Mucosa of stomach (tissue), 1 donor: Measurements from ENCODE around the gene CCR5AS.

Experiments used
- H3K27me3 ChIP-seq: one replicate; pipeline ENCODE4 v1.7.0; 2013; ENCODE audit warnings: mild to moderate bottlenecking, low read length; ENCODE audit not compliant: control insufficient read depth, insufficient read depth
- H3K36me3 ChIP-seq: one replicate; pipeline ENCODE4 v1.7.0; 2013; ENCODE audit warnings: low read length; ENCODE audit not compliant: control insufficient read depth, insufficient read depth
- H3K4me1 ChIP-seq: one replicate; pipeline ENCODE4 v1.7.0; 2013; ENCODE audit warnings: mild to moderate bottlenecking, low read length; ENCODE audit not compliant: control insufficient read depth, insufficient read depth
- H3K4me3 ChIP-seq: one replicate; pipeline ENCODE4 v1.7.0; 2013; ENCODE audit warnings: low read length
- H3K9ac ChIP-seq: one replicate; pipeline ENCODE4 v1.7.0; 2013; ENCODE audit warnings: mild to moderate bottlenecking, low read length, moderate library complexity
- H3K9me3 ChIP-seq: one replicate; pipeline ENCODE4 v1.7.0; 2013; ENCODE audit warnings: mild to moderate bottlenecking, low read length, moderate library complexity; ENCODE audit not compliant: control insufficient read depth
- donor health status: Pancreatic carcinoma.

The CCR5AS gene

GRCh38 chr3:46383211-46383950, 23.5 kb downstream of the CCR5AS start:
- no peak overlapping the region for H3K9ac ChIP-seq
- no peaks in the 10 kb centered on the region for H3K36me3 ChIP-seq
- H3K4me1 ChIP-seq, result peaks cover 27% of the 10 kb centered on the region
- no peak overlapping the region for H3K4me3 ChIP-seq
- H3K9me3 ChIP-seq, result no peaks in the 10 kb centered on the region
- no peaks in the 10 kb centered on the region for H3K27me3 ChIP-seq

GRCh38 chr3:46381625-46382024, 25.2 kb downstream of the CCR5AS start:
- Histone ChIP-seq H3K36me3 (no peaks in the 10 kb centered on the region), H3K9ac (no peak overlapping the region), H3K27me3 (no peaks in the 10 kb centered on the region), H3K9me3 (no peaks in the 10 kb centered on the region), H3K4me1 (peaks cover 29% of the 10 kb centered on the region), H3K4me3 (no peak overlapping the region)

- Histone ChIP-seq H3K4me3 (no peak overlapping the region), H3K4me1 (peaks cover 29% of the 10 kb centered on the region), H3K9me3 (no peaks in the 10 kb centered on the region), H3K9ac (peak overlapping the region; percentile 13), H3K27me3 (no peaks in the 10 kb centered on the region), H3K36me3 (no peaks in the 10 kb centered on the region)
Measured at GRCh38 chr3:46380471-46381221, 26.2 kb downstream of the CCR5AS start.

- Histone ChIP-seq H3K9ac (no peak overlapping the region), H3K4me1 (peaks cover 22% of the 10 kb centered on the region), H3K9me3 (no peaks in the 10 kb centered on the region), H3K27me3 (peaks cover 2% of the 10 kb centered on the region), H3K36me3 (no peaks in the 10 kb centered on the region), H3K4me3 (no peak overlapping the region)
Measured at GRCh38 chr3:46378426-46378942, 28.4 kb downstream of the CCR5AS start.

- Histone ChIP-seq H3K27me3 (peaks cover 2% of the 10 kb centered on the region), H3K9ac (no peak overlapping the region), H3K9me3 (no peaks in the 10 kb centered on the region), H3K4me1 (peaks cover 7% of the 10 kb centered on the region), H3K4me3 (no peak overlapping the region), H3K36me3 (no peaks in the 10 kb centered on the region)
Measured at GRCh38 chr3:46375814-46376213, 31.1 kb downstream of the CCR5AS start.

- Histone ChIP-seq H3K36me3 (no peaks in the 10 kb centered on the region), H3K9ac (no peak overlapping the region), H3K4me3 (no peak overlapping the region), H3K4me1 (peaks cover 3% of the 10 kb centered on the region), H3K27me3 (peaks cover 2% of the 10 kb centered on the region), H3K9me3 (no peaks in the 10 kb centered on the region)
Measured at GRCh38 chr3:46375218-46375617, 31.6 kb downstream of the CCR5AS start.

GRCh38 chr3:46374755-46375154, 32.1 kb downstream of the CCR5AS start:
- H3K4me3 ChIP-seq, result no peak overlapping the region
- H3K36me3 ChIP-seq, result no peaks in the 10 kb centered on the region
- H3K27me3 ChIP-seq, result peaks cover 2% of the 10 kb centered on the region
- no peak overlapping the region for H3K9ac ChIP-seq
- H3K4me1 ChIP-seq, result peaks cover 3% of the 10 kb centered on the region
- H3K9me3 ChIP-seq, result no peaks in the 10 kb centered on the region

- Histone ChIP-seq H3K4me1 (peaks cover 5% of the 10 kb centered on the region), H3K27me3 (peaks cover 2% of the 10 kb centered on the region), H3K9me3 (no peaks in the 10 kb centered on the region), H3K4me3 (no peak overlapping the region), H3K9ac (no peak overlapping the region), H3K36me3 (no peaks in the 10 kb centered on the region)
Measured at GRCh38 chr3:46372492-46373359, 34.1 kb downstream of the CCR5AS start.

GRCh38 chr3:46371519-46372340, 35.1 kb downstream of the CCR5AS start:
- Histone ChIP-seq H3K36me3 (no peaks in the 10 kb centered on the region), H3K9me3 (no peaks in the 10 kb centered on the region), H3K4me1 (peaks cover 5% of the 10 kb centered on the region), H3K4me3 (no peak overlapping the region), H3K27me3 (peaks cover 2% of the 10 kb centered on the region), H3K9ac (no peak overlapping the region)

GRCh38 chr3:46370839-46371518, 35.9 kb downstream of the CCR5AS start, which contains the start of gene CCR5:
CCR5 (plus strand) TSS chr3:46370946; CDS start chr3:46372903, 1,957 bp downstream.
- no peak within 1 kb of the TSS for H3K9ac ChIP-seq
- H3K9me3 ChIP-seq, result no peaks in the 10 kb centered on the region
- no peak within 1 kb of the TSS for H3K4me3 ChIP-seq
- H3K4me1 ChIP-seq, result peaks cover 5% of the 10 kb centered on the region
- H3K36me3 ChIP-seq, result no peaks in the 10 kb centered on the region
- H3K27me3 ChIP-seq, result peaks cover 2% of the 10 kb centered on the region
